Stimulated activated CD8-positive, alpha-beta memory T cell treated with anti-CD3 and anti-CD28 coated beads, Interleukin-15, amount 100 ng/mL, for 24 hours (primary cell): Measurements from ENCODE around the gene MBP.
"Not testable (repeated sequence)": the region's sequence is repeated elsewhere in the genome, so short reads cannot be mapped to it uniquely, and the experiment has no call there.

ENCODE experiments used
- DNase-seq: peaks from one replicate; pipeline ENCODE4 v3.0.0-alpha.2; 2020; ENCODE audit warnings: low read depth

MBP gene

DNA sequence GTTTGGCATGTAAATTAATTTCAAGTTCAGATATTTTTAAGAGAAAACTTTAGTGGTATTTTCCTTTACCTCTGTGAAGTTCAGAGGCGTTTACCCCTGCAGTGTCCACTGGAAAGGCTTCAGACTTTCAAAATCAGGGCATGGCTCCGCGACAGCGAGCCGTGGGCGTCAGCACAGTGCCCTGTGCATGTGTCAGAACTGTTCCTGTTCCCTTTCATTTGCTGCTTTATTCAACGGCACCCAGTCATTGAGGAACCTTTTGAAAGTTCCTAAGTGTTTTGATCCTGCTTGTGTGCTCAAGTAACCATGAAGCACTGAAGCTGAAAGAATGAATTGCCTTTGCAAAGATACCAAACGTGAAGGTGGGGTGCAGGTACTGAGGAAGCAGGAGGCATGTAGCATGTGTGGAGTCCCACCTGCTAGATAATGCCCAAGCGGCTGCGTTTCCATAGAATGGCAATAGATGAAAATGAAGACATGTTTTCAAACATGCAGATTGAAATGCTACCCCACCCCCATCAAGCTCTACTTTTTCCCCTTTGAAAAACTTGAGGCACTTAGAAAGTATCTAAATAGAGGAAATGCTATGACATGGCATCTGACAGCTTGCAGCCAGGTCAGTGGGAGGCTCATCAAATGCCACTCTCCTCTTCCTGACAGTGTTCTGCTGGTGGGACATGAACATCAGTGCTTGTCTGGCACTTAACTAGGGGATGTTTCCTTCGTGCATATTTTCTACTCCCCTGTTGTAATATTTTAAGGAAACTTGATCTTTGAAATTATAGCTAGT, 161.6 kb downstream of the MBP start:
- no peak for DNase-seq

DNA sequence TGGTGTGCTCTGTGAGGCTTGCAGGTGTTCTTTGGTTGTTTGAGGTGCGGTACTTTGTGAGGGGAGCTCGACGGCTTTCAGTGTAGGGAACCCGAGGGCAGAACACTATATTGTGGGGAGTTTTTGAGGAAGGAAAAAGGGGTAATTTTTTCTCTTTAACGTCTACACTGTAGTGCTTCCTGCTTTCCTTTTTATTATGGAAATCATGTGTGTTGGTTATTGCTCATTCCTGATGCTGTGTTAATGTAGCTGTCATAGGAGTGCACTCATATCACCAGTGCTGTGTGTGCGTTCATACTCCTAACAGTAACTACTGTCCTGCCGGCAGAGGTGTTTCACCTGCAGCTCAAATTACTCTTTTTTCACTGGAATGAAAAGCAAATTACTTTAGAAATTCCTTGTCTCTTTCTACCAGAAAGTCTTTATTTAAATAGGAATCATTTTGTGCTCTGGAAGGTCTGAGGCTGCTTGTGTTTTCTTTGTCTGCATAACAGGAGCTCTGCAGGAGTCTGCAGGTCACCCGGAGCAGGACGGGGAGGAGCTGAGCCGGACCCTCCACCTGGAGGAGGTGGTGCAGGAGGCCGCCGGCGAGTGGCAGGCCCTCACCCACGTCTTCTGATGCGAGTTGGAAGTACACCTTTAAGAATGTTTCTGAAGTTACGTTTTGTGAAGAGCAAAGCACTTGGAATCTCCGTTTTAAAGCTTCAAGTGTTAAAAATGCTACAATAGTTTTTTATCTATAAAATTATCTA, 164.7 kb downstream of the MBP start:
- DNase-seq, result no peak

DNA sequence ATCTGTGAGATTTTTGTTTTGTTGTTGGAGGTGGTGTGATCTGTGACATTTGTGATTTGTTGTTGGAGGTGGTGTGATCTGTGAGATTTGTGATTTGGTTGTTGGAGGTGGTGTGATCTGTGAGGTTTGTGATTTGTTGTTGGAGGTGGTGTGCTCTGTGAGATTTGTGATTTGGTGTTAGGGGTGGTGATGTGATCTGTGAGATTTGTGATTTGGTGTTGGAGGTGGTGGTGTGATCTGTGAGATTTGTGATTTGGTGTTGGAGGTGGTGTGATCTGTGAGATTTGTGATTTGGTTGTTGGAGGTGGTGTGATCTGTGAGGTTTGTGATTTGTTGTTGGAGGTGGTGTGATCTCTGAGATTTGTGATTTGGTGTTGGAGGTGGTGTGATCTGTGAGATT, 165.3 kb downstream of the MBP start:
- not testable (repeated sequence) for DNase-seq

DNA sequence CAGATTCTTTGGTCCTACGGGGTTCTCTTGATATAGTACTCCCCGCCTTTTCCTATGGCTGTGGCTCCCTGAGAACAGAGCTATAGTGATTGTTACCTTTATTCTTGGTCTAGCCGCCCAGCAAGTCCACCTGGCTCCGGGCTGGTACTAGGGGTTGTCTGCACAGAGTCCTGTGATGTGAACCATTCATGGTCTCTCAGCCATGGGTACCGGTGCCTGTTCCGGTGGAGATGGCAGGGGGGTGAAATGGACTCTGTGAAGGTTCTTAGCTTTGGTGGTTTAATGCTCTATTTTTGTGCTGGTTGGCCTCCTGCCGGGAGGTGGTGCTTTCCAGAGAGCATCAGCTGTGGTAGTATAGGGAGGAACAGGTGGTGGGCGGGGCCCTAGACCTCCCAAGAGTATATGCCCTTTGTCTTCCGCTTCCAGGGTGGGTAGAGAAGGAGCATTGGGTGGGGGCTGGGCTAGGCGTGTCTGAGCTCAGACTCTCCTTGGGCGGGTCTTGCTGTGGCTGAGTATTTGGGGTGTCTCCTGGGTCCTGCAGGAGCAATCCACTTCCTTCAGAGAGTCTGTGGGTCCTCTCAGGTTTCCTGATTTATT, 166.9 kb downstream of the MBP start:
- not testable (repeated sequence) for DNase-seq

DNA sequence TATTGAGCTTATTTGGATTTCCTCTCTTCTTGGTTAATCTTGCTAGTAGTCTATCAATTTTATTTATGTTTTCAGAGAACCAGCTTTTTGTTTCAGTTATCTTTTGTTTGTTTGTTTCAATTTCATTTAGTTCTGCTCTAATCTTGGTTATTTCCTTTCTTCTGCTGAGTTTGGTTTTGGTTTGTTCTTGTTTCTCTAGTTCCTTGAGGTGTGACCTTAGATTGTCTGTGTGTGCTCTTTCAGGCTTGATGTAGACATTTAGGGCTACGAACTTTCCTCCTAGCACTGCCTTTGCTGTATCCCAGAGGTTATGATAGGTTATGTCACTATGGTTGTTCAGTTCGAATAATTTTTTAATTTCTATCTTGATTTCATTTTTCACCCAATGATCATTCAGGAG, 168.6 kb downstream of the MBP start:
- no peak for DNase-seq

DNA sequence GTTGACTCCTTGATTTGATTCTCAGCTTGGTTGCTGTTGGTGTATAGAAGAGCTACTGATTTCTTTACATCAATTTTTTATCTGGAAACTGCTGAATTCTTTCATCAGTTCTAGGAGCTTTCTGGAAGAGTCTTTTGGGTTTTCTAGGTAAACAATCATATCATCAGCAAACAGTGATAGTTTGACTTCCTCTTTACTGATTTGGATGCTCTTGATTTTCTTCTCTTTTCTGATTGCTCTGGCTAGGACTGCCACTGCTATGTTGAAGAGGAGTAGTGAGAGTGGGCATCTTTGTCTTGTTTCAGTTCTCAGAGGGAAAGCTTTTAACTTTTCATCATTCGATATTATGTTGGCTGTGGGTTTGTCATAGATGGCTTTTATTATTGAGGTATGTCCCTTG, 169.7 kb downstream of the MBP start:
- no peak for DNase-seq

DNA sequence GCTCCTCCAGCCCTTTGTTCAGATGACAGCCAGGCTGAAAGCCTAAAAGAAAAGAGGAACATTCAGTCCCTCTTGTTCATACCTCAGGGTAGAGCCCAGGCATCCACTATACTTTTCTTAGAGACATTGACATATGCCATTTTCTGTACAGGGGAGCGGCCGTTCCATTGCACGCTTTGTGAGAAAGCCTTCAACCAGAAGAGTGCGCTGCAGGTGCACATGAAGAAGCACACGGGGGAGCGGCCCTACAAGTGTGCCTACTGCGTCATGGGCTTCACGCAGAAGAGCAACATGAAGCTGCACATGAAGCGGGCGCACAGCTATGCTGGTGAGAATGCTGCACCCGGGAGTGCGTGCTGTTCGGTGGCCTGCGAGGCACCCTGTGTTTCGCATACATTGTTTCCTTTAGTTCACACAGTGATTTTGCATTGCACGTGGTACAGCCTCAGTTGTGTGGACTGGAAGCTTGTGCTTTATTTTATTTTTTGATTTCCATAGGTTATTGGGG, 172.0 kb downstream of the MBP start:
- no peak for DNase-seq

DNA sequence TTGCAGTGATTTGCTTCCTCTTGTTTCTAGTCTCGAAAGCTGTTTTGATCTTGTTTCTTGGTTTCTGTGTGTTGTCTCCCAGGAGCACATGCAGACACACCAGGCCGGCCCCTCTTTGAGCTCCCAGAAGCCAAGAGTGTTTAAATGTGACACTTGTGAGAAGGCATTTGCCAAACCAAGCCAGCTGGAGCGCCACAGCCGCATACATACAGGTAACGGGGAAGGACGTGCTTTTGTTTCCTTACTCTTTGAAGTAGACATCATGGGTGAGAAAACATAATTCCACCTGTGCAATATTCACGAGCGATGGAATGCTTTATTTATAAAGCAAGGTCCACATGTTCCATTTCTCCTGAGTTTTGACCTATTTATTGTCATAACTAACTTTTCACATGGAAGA, 173.0 kb downstream of the MBP start:
- no peak for DNase-seq

DNA sequence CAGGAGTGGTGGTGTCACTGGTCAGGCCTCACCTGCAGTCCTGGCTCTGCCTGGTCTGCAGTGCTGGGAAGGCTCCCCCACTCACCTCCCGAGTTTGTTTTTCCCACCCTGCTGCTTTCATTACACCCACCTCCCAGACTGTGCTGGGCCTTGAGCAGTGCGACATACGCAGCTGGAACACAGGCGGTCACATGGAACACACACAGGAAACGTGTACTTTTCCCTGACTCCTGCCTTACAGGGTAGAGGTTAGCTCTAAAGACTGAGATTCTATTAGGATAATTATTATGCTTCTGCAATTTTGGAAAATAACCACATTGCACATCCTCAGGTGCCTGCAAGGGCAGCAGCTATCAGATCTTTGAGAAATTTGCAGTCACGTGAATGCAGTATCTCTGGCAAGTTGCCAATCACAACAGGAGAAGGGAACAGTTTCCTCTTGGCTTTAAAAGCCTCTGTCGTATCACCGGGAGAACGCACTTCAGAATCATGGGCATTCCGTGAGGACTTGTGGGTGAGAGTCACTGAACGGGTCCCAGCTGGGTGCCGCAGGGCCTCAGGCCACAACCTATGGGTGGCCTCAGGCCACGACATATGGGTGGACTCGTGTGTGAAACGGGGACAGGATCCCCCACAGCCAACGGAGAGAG, 173.8 kb downstream of the MBP start:
- no peak for DNase-seq

DNA sequence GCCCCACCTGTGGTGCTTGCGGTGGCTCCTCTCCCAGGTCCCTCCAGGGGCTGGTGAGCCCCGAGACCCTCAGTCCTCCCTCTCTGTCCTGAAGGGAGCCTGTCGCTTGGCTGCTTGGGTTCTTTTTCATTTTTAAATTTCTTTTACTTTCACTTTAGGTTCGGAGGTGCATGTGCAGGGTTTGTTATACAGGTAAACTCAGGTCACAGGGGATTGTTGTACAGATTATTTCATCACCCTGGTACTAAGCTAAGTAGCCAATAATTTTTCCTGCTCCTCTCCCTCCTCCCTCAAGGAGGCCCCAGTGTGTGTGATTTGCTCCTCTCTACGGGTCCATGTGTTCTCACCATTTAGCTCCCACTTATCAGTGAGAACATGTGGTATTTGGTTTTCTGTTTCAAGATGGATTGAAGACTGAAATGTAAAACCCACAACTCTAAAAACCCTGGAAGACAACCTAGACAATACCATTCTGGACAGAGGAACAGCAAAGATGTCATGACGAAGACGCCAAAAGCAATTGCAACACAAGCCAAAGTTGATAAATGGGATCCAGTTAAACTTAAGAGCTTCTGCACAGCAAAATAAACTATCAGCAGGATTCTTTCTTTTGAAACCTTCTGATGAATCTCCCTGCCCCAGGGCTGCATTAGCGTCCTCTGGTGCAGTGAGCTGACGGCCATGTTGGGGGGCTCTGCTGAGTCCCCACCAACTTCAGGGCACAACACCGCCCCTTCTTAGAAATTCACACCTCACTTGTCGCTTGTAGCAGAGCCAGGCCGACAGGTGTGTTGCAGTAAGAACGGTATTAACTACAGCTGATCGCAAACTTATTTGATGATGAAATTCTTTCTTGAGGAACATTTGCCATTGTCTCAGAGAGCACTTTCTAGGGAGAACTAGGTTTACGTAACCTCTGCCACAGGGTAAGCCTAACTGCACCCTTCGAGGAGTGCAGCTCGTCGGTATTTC, 174.9 kb downstream of the MBP start:
- no peak for DNase-seq

DNA sequence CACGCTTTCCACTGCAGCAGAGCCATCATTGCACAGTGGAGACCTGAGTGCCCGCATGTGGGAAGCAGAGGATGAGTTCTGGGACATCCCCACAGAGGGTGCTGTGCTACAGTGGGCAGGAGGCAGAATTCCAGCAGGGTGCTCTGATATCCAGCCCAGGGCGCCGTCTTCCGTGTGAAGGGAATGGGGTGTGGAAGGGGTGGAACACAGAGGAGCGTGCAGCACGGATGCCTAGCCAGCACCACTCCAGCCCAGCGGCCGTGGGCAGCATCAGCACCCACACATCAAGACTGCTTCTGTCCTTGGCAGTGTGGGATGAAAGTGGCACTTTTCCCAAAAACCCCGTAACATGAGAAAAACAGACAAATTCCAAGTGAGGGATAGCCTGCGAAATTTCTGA, 175.9 kb downstream of the MBP start:
- DNase-seq, result no peak

DNA sequence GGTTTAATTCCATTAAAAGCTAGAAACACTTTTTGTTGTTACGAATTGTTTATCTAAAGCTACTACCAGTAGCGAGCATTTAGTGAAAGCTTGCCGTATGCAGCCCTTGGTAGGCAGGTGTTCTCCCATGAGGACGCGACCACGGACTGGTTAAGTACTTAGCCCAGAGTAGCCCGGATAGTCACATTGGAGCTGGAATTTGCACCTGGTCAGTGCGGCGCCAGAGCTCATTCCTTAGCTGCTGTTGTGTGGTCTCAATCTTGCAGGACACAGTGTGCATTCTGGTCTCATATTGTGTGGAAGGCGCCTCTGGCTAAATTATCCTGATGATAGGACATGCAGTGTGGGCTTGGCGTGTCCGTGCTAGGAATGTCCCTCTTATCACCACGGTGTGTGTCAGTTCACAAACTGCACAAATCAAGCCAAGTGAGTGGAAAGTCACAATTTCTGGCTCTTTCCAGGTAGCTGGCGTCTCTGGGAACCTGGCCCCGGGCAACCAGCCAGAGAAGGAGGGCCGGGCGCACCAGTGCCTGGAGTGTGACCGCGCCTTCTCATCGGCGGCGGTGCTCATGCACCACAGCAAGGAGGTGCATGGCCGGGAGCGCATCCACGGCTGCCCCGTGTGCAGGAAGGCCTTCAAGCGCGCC, 176.9 kb downstream of the MBP start:
- no peak for DNase-seq

DNA sequence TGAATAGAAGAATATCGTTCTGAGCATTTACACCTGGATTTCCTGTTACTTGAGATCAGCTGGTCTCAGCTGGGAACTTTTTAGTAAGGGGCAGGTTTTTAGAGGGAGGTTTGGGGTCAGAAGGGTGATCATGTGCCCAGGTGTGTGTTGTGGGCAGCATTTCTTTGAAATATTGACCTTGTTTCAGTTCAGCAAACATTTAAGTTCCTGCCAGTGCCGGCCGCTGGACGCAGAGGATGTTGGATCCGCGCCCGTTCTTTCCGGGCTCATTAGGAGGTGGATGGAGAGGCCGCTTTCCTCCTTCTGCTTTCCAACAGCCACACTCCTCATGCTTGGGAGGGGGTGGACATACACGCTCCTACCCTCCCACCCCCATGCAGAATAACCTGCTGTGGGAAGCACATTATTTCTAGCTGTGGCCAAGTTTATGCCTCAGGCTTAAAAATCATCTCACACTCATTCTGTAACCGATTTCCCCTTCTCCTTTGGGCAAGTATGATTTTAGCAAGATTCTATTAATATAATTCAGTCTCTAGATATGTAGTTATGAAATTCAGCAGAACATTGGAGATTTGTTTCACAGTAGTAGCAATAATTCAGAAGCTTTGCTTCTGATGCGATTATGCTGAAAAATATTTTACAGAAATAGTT, 178.9 kb downstream of the MBP start:
- no peak for DNase-seq

DNA sequence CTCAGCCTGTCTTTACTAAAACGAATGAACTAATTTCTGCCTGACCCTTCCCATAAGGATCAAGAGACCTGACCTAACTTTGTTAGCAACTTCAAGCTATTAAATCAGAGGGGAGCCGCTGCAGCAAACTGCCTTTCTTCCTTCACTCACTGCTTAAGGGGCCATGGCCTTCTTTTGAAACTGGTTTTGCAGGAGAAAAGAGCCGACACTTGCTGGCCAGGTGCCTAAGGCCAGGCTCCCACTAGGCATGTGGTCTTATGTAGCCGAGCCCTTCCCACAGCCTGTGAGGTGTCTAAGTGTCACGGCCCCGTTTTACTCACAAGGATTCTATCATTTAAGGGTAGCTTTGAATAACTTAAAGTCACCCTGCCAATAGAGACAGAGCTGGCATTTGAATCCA, 179.4 kb downstream of the MBP start:
- DNase-seq, result no peak

DNA sequence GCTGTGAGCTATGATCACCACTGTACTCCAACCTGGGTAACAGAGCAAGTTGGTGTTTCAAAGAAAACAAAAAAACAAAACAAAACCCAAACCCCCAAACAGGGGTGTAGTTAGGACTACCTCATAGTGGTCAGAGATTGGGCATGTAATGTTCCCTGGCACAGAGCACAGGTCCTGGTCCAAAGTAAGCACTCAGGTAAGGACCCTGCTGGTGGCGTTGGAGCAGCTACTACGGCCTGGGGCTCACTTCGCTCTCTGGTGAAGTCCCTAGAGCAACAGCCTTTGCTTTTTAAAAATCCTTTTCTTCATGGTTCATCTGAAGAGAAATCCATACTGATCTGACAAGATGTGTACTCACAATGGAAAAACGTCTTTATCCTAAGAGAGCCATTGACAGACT, 179.8 kb downstream of the MBP start:
- DNase-seq, result no peak

DNA sequence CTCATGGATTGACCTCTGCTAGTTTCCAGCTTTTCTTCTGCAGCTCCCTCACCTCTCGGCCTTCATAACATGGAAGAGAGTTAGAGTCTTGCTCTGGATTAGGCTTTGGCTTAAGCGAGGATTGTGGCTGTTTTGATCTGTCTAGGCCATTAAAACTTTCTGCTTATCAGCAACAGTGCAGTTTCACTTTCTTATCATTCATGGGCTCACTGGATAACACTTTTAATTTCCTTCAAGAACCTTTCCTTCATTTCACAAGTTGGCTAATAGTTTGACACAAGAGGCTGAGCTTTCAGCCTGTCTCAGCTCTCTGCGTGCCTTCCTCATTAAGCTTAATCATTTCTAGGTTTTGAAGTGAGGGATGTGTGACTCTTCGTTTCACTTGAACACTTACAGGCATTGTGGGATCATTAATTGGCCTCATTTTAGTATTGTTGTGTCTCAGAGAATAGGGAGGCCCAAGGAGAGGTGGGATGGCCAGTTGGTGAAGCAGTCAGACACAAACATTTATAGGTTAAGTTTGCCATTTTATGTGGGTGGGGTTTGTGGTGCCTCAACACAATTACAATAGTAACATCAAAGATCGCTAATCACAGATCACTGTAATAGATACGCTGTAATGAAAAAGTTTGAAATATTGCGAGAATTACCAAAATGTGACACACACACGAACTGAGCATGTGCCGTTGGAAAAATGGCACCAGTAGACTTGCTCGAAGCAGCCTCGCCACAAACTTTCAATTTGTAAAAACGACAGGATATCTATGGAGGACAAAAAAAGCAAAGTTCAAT, 180.9 kb downstream of the MBP start:
- DNase-seq, result no peak

DNA sequence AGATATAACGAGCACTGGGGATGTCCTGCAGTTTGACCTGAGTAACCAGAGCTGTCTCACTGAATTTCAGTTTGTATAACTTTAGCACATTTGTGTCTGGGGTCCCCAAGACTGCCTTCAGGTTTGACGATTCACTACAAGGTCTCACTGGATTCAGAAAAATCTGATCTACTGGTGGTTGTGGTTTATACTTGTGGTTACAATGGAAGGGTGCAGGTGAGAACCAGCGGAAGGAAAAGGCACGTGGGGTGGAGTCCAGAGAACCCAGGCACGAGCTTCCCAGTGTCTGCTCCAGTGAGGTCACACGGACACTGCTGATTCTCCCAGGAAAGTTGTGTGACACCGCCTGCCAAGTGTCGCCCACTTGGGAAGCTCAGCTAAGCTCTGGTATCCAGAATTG, 184.2 kb downstream of the MBP start:
- no peak for DNase-seq

DNA sequence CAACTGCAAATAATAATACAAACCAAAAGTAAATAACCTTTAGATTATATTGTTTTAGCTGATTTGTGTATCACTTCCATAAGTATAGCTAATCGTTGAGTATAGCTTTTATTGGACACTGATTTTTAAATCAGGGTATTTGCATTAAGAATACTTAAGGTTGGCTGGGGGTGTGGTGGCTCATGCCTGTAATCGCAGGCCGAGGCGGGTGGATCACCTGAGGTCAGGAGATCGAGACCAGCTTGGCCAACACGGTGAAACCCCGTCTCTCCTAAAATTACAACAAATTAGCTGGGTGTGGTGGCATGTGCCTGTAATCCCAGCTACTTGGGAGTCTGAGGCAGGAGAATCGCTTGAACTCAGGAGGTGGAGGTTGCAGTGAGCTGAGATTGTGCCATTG, 188.2 kb downstream of the MBP start:
- DNase-seq, result not testable (repeated sequence)

DNA sequence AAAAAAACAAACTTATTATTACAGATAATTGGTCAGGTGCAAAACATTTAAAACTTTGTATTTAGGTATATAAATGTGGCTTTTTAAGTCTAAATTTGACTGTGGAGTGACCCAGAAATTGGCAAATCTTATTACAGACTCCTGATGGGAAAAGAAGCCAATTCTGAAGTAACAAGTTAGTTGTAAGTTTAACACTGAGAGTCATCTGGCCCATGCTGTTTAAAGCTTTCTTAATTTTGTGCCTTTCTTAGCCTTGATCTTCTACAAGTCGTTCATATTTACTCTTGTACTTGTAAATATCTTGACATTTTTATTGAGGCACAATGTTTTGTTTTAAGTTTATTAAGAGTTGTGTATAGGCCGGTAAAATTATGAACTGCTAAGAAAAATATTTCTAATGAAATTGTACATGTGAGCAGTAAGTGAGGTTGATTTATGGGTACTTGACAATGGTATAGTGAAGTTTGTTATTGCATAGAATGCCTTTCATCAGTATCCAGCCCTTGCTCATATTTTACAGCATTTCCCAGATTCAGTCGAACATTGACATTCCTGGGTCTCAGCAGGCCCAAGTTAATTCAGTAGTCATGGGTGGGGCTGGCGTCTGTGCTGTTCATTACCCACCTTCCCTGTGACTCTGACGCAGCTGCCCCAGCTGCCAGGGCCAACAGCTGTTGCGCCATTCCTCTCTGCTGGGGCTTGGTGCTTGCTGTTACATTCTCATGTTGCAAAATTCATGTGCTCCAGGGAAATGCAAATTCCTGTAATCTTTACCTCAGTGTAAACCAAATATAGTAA, 188.8 kb downstream of the MBP start:
- no peak for DNase-seq
